K562 (cell line): Measurements from ENCODE around the gene CDC45. TPM values are rescaled to one million over a fixed set of nuclear protein-coding genes. Genes with fewer than 3 reads are reported as not detected.
A peak's percentile ranks its signal among the peaks of the same experiment; 100 is the strongest.

Source experiments
- BMI1 ChIP-seq: fragments of 150-350 bp; IDR thresholded peaks from 2 replicates; pipeline ENCODE4 v1.6.1; 2014; ENCODE audit warnings: low read length
- CHCHD3 ChIP-seq: fragments of 250-450 bp; sonication (Bioruptor Pico); IDR thresholded peaks from 2 replicates; pipeline ENCODE4 v2.1.2; 2022; ENCODE audit warnings: mild to moderate bottlenecking
- KHSRP ChIP-seq: fragments of 450-650 bp; IDR thresholded peaks from 2 replicates; pipeline ENCODE4 v1.6.1; 2017
- KLF13 ChIP-seq: fragments of 450-650 bp; IDR thresholded peaks from 2 replicates; pipeline ENCODE4 v1.6.1; 2016; ENCODE audit warnings: missing genetic modification characterization, low read depth, mild to moderate bottlenecking, missing compliant biosample characterization, moderate library complexity, borderline replicate concordance
- MEIS2 ChIP-seq: fragments of 450-650 bp; IDR thresholded peaks from 2 replicates; pipeline ENCODE4 v1.6.1; 2014; ENCODE audit warnings: mild to moderate bottlenecking; ENCODE audit not compliant: partially characterized antibody
- NR2C2 ChIP-seq, 2 experiments: fragments of 200-800 bp in 1 of 2; sonication (Bioruptor generic) in 1 of 2; sonication (generic) in 1 of 2; formaldehyde crosslinking in 1 of 2; IDR thresholded peaks; 2 replicates each; pipeline versions ENCODE4 v1.6.1 to v1.8.0; 2016 to 2022; ENCODE audit warnings: mild to moderate bottlenecking in 1 of 2, missing compliant biosample characterization in 1 of 2, missing genetic modification characterization in 1 of 2, missing genetic modification reagents in 1 of 2
- RBFOX2 ChIP-seq: fragments of 200-400 bp; formaldehyde crosslinking; IDR thresholded peaks from 2 replicates; pipeline ENCODE4 v1.6.1; 2017; ENCODE audit warnings: low read depth, mild to moderate bottlenecking, low read length, moderate library complexity
- ZNF23 ChIP-seq: fragments of 250-450 bp; sonication (Bioruptor Pico); IDR thresholded peaks from 2 replicates; pipeline ENCODE4 v1.4.0; 2020; ENCODE audit warnings: mild to moderate bottlenecking
- polyA plus RNA-seq, 8 experiments: library from polyadenylated mRNA; depleted of rRNA in 4 of 8; stranded (reverse) in 5 of 8; unstranded in 3 of 8; fragments of >200 nt; fragmentation: Nextera tagmentation in 2 of 8; fragmentation: Illumina TruSeq in 1 of 8; extraction: Ambion mirVana in 2 of 8; extraction: Trizol in 1 of 8; gene quantifications; 2 replicates each; pipeline versions ENCODE4 v1.2.1 to v1.2.3, GENCODE V29; 2011 to 2014; ENCODE audit warnings: inconsistent platforms in 1 of 8, missing spikeins in 1 of 8
- total RNA-seq, 7 experiments: library from RNA; depleted of rRNA in 6 of 7; stranded (reverse); fragments of >200 nt in 6 of 7; fragmentation: Illumina TruSeq in 2 of 7; extraction: Trizol in 2 of 7; gene quantifications; 2 replicates each; pipeline versions ENCODE4 v1.2.1 to v1.2.3, GENCODE V29; 2011 to 2021; ENCODE audit warnings: low replicate concordance in 1 of 7
- TF ChIP-seq, protein P1 (sequence below), 2 experiments: fragments of 450-650 bp in 1 of 2; sonication (generic) in 1 of 2; formaldehyde crosslinking in 1 of 2; IDR thresholded peaks; 2 replicates each; pipeline versions ENCODE4 v1.7.1 to v1.9.0; 2016 to 2022; ENCODE audit warnings: inconsistent platforms in 1 of 2, mild to moderate bottlenecking in 1 of 2, missing genetic modification reagents in 1 of 2
- TF ChIP-seq, protein P2 (sequence below), 2 experiments: IDR thresholded peaks in 1 of 2; conservative IDR thresholded peaks in 1 of 2; 2 replicates each; pipeline ENCODE4 v1.6.1; 2016; ENCODE audit warnings: low read depth in 2 of 2, mild to moderate bottlenecking in 1 of 2, missing compliant biosample characterization in 1 of 2, missing genetic modification characterization in 1 of 2, moderate library complexity in 1 of 2

Gene CDC45
- total and polyA plus RNA-seq, 9 of the 15 experiments (the other 6 are each of a cell fraction or from before 2014, with no cell fraction given), result 251 to 580 (median 410) TPM

DNA sequence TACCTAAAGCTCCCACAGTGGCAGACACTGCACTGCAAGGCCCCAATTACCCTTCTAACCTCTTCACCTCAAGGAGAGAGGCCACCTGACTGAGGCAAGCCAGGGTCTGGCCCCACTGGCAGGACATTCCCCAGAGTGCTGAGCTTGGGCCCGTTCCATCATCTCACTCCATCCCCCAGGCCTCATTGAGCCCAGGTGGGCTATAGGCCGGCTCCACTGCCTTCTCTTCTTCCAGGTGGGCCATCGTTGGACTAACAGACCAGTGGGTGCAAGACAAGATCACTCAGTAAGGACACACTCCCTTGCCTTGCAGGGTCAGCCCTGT, 19.1 kb downstream of the CDC45 start (continued):
- TF ChIP-seq, protein P1, sequence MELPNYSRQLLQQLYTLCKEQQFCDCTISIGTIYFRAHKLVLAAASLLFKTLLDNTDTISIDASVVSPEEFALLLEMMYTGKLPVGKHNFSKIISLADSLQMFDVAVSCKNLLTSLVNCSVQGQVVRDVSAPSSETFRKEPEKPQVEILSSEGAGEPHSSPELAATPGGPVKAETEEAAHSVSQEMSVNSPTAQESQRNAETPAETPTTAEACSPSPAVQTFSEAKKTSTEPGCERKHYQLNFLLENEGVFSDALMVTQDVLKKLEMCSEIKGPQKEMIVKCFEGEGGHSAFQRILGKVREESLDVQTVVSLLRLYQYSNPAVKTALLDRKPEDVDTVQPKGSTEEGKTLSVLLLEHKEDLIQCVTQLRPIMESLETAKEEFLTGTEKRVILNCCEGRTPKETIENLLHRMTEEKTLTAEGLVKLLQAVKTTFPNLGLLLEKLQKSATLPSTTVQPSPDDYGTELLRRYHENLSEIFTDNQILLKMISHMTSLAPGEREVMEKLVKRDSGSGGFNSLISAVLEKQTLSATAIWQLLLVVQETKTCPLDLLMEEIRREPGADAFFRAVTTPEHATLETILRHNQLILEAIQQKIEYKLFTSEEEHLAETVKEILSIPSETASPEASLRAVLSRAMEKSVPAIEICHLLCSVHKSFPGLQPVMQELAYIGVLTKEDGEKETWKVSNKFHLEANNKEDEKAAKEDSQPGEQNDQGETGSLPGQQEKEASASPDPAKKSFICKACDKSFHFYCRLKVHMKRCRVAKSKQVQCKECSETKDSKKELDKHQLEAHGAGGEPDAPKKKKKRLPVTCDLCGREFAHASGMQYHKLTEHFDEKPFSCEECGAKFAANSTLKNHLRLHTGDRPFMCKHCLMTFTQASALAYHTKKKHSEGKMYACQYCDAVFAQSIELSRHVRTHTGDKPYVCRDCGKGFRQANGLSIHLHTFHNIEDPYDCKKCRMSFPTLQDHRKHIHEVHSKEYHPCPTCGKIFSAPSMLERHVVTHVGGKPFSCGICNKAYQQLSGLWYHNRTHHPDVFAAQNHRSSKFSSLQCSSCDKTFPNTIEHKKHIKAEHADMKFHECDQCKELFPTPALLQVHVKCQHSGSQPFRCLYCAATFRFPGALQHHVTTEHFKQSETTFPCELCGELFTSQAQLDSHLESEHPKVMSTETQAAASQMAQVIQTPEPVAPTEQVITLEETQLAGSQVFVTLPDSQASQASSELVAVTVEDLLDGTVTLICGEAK (IDR thresholded peaks at IDR 0.05), result no peak
- TF ChIP-seq, protein P1 (CRISPR knock-in tag; IDR thresholded peaks at IDR 0.05), result no peak
- no peak for TF ChIP-seq BMI1
- TF ChIP-seq ZNF23 (CRISPR knock-in tag), result no peak
- TF ChIP-seq CHCHD3 (CRISPR knock-in tag), result no peak
- TF ChIP-seq NR2C2 (CRISPR knock-in tag; IDR thresholded peaks at IDR 0.05), result 0 out of 2 replicates have a peak, but pooled peaks have one; percentile 42
- TF ChIP-seq NR2C2 (tag; IDR thresholded peaks at IDR 0.05), result no peak
- no peak for TF ChIP-seq MEIS2
- peak; percentile 44; the same call in 1 of the 2 replicates for TF ChIP-seq RBFOX2
- no peak for TF ChIP-seq KLF13 (tag)
- TF ChIP-seq, protein P2, sequence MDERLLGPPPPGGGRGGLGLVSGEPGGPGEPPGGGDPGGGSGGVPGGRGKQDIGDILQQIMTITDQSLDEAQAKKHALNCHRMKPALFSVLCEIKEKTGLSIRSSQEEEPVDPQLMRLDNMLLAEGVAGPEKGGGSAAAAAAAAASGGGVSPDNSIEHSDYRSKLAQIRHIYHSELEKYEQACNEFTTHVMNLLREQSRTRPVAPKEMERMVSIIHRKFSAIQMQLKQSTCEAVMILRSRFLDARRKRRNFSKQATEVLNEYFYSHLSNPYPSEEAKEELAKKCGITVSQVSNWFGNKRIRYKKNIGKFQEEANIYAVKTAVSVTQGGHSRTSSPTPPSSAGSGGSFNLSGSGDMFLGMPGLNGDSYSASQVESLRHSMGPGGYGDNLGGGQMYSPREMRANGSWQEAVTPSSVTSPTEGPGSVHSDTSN (CRISPR knock-in tag; IDR thresholded peaks at IDR 0.05; ENCODE audit: low read depth), result no peak
- TF ChIP-seq, protein P2 (tag; conservative IDR thresholded peaks at IDR 0.05; ENCODE audit: low read depth), result no peak
- TF ChIP-seq KHSRP, result no peak
